Stimulated activated CD8-positive, alpha-beta memory T cell treated with anti-CD3 and anti-CD28 coated beads, Interleukin-2, amount 100 ng/mL, for 1 hour (primary cell): ENCODE results near the gene SLC35F6.
"Not testable (repeated sequence)": the region's sequence is repeated elsewhere in the genome, so short reads cannot be mapped to it uniquely, and the experiment has no call there.

ENCODE experiments used
- DNase-seq, 2 donors: peaks; one replicate each; pipeline ENCODE4 v3.0.0-alpha.2; 2020; ENCODE audit warnings: low read depth in 2 of 2

SLC35F6 gene

DNA sequence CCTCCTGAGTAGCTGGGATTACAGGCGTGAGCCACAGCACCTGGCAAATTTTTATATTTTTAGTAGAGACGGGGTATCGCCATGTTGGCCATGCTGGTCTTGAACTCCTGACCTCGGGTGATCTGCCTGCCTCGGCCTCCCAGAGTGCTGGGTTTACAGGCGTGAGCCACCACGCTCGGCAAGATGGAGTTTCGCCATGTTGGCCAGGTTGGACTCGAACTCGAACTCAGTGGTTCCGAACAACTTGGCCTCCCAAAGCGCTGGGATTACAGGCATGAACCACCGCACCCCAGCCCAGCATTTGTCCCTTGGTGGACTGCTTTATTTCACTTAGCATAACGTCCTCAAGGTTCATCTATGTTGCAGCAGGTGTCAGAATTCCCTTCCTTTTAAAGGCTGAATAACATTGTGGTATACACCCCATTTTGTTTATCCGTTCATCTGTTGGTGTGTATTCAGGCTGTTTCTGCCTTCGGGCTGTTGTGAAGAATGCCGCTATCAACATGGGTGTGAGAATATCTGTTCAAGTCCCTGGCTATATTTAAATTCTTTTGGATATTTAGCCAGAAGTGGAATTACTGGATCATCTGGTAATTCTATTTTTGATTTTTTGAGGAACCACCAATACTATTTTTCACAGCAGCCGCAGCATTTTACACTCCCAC is 20.6 kb downstream of the SLC35F6 start:
- DNase-seq = no peak

GRCh38 chr2:26785431-26786206 is 21.5 kb downstream of the SLC35F6 start, which contains the start of gene CENPA:
CENPA (plus strand) TSS chr2:26786056; CDS start chr2:26786197, 141 bp downstream.
- DNase-seq = peak; percentile 86 to 88

- DNase-seq = no peak
Observed at GRCh38 chr2:26786207-26787028, 22.3 kb downstream of the SLC35F6 start.

DNA sequence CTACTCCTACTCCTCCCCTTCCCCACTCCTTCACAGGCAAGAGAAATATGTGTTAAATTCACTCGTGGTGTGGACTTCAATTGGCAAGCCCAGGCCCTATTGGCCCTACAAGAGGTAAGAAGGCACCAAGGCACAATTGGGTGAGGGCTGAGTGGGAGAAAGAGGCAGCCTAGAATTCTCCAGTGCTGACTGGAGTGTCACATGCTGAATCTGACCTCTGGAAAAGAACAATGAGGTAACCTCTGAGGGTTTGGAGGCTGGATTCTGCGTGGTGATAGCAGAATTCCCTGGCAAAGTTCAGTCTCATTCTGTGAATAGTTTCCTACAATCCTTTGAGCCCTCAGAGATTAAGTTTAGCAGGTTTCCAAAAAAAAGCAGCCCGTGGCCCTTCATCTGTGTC is 28.6 kb downstream of the SLC35F6 start:
- DNase-seq = no peak

GRCh38 chr2:26793518-26793917 is 29.4 kb downstream of the SLC35F6 start:
- DNase-seq = no peak

GRCh38 chr2:26795135-26795534 is 31.1 kb downstream of the SLC35F6 start:
- not testable (repeated sequence) for DNase-seq

DNA sequence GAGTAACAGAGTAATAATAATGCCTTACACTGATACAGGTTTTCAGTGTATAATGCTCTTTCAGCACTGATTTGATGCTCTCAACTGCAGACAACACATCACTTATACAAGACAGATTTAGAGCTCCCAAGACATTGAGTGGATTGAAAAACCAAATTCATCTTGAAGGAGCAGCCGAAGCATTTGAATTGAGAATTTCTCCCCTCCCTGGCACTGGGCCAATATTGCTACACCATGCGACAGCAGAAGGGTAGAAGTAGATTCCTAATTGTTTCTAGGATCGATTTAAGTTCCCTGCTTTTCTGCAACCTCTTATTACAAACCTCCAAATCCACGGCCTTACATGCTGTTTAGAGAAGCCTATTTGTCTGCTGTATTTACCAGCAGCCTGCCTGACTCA is 37.2 kb downstream of the SLC35F6 start:
- DNase-seq = no peak

DNA sequence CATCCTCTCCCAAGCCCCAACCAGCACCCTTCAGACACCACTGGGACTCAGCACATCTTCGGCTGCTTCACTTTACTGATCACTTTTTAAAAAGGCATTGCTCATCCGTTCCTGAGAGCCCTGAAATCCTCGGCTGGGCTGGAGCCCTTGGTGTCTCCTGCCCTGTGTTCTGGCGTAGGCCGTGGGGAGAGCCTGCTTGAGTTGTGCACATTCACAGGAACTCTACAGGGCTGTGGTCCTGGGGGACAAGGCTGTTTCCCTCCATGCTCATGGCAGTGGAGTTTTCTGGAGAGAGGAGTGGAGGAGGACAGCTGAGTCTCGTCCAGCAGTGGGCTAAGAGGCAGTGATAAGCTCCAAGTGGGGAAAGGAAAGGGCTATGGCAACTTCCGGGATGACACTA is 37.7 kb downstream of the SLC35F6 start:
- DNase-seq = no peak

DNA sequence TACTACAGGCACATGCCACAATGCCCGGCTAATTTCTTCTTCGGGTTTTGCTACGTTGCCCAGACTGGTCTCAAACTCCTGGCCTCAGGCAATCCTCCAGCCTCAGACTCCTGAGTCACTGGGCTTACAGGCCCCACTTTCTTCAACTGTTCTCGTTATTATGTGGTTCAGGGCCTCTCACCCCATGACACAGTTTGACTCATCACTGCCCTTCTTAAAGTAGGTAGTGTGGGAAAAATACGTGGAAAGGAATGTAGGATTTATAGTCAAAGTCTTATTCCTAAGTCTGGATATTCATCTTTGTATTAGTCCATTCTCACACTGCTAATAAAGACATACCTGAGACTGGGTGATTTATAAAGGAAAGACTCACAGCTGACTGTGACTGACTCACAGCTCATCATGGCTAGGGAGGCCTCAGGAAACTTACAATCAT is 41.2 kb downstream of the SLC35F6 start:
- DNase-seq = no peak

GRCh38 chr2:26807788-26808460 is 43.8 kb downstream of the SLC35F6 start:
- DNase-seq = no peak

- DNase-seq = no peak
Observed at GRCh38 chr2:26809211-26809610, 45.1 kb downstream of the SLC35F6 start.

GRCh38 chr2:26809876-26810577 is 45.9 kb downstream of the SLC35F6 start:
- no peak for DNase-seq

DNA sequence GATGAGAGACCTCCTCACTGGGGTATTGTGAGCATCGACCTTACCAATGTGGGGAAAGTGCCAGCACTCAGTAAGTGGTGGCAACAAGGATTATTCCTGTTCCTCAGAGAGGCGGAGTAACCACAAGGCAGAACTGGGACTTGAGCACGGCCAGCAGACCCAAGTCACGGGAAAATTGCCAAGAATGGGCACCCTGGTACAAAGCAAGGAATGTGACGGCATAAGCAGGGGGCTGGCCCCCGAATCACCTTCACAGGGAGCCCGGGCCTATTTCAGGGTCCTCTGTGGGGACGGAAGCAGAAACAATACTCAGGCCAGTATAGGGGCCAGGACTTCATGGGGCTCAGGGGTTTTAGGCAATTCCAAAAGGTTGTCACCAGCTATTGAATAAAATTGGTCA is 47.2 kb downstream of the SLC35F6 start:
- DNase-seq = no peak

DNA sequence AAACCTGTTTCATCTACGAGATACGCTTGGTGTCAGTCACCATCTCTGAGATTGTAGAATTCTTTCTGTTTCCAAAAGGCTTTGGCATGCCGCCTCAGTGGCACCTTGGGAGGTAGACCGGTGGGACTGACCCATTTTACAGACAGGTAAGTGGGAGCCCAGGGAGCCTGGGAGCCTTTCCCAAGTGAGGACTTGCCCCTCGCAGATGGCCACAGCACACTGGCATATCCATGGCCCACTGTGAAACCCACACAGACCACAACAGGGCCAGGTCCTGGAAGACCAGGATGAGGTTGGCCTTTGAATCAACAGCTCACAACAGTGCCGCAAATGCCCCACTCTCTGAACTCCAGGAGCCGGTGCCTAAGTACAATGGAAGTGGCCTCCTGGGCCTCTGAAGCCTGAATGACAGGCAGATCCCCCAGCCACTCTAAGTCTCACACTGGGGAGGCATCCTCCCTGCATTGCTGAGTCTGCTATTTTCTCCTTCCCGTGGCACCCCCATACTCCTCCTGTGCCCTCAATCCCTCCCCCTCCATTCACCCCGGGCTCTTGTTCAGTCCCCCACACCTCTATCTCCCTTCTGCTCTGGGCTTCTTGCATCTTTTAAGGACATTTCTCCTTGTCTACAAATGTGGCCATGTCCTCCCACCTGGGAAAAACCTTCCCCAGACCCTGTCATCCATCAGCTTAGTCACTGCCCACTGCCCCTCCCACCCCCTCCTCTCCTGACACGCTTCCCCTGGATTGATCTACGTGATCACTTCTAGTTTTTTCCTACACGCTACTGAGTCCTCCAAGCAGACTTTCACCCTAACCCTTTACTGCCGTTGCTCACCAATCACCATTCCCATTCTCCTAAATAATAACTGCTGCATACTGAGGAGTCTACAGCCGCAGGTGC is 48.0 kb downstream of the SLC35F6 start:
- DNase-seq = no peak

- DNase-seq = no peak
Observed at GRCh38 chr2:26812731-26813130, 48.6 kb downstream of the SLC35F6 start.

DNA sequence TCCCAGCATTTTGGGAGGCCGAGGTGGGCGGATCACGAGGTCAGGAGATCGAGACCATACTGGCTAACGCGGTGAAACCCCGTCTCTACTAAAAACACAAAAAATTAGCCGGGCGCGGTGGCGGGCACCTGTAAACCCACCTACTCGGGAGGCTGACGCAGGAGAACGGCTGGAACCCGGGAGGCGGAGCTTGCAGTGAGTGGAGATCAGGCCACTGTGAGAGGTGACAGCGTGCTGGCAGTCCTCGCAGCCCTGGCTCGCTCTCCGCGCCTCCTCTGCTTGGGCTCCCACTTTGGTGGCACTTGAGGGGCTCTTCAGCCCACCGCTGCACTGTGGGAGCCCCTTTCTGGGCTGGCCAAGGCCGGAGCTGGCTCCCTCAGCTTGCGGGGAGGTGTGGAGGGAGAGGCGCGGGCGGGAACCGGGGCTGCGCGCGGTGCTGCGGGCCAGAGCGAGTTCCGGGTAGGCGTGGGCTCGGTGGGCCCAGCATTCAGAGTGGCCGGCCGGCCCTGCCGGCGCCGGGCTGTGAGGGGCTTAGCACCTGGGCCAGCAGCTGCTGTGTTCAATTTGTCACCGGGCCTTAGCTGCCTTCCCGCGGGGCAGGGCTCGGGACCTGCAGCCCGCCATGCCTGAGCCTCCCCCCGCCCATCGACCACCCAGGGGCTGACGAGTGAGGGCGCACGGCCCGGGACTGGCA is 50.1 kb downstream of the SLC35F6 start:
- not testable (repeated sequence) for DNase-seq

DNA sequence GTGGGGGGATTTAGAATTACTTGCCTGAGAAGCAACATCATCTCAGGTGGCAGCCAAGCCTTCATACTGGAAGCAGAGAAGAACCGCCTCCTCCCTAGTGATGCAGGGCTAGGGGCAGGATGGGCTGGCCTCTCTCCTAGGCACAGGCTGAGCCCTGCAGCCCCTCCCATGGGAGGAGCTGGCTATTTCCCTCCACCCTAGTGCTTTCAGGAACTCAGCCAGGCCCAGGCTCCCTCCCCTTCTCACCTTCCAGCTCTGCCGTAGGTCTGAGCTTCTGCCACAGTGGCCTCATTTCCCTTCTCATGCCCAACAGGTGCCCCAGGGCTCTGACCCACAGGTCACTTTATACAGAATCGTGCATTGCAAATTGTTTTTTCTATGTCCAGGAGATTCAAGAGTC is 52.8 kb downstream of the SLC35F6 start:
- DNase-seq = no peak

DNA sequence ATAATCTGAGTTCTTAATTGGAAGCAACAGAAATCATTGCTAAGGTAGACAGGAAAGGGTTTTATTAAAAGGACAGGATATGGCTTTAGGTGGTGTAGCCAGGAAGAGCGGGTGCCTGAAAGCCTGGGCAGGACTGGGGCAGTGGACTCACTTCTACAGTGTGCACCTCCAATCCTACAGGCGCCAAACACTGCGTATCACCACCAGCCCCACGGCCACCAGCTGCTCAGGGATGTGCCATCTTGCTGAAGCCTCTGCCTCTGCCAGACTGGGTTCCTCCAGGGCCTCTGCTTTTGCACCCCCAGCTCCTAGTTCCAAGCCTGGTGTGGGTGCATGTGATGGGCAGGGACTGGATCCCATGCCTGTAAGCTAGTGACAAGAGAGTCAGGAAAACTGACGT is 54.2 kb downstream of the SLC35F6 start:
- no peak for DNase-seq

DNA sequence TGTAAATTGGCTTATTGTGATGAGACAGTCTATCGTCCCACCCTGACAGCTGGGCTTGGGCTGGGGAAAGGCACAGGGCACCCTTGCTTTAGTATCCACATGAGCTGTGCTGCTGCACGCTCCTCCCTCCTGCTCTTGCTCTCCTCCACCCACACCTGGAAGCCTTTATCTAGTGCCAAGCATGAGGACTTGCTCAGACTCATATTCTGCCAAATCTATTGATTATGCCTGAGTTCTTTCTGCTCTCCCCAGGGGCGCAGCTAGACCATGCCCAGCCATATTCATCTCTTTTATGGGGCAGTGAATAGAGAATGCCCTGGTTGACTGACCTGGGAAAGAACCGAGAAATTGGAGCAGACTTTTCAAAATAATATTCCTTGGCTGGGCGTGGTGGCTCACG is 54.9 kb downstream of the SLC35F6 start:
- DNase-seq = no peak

- no peak for DNase-seq
Observed at GRCh38 chr2:26820932-26821331, 56.8 kb downstream of the SLC35F6 start.
